ENCODE results near the gene CEBPZ. TPM values are rescaled to one million over a fixed set of nuclear protein-coding genes. Genes with fewer than 3 reads are reported as not detected.

The CEBPZ gene
- total RNA-seq: 31.7 and 56.4 TPM in 2 replicates

GRCh38 chr2:37231241-37232130, at the start of gene CEBPZ, which contains the start of gene NDUFAF7:
Gene CEBPZ, minus strand, starts transcription at chr2:37231596. Its CDS starts 29 bp downstream, at chr2:37231567.
Gene NDUFAF7, plus strand, starts transcription at chr2:37231658. Its CDS starts 48 bp downstream, at chr2:37231706.

GRCh38 chr2:37196320-37197195, 34.8 kb downstream of the CEBPZ start, which contains the start of gene CEBPZOS:
Gene CEBPZOS, plus strand, starts transcription at chr2:37196496. Its CDS starts 3,209 bp downstream, at chr2:37199705.

GRCh38 chr2:37188570-37188969, 42.8 kb downstream of the CEBPZ start, which contains the start of gene SULT6B1:
Gene SULT6B1, minus strand, starts transcription at chr2:37188670. Its CDS starts 30 bp downstream, at chr2:37188640.

GRCh38 chr2:37156857-37157714, 74.3 kb downstream of the CEBPZ start, which contains the start of gene EIF2AK2:
Gene EIF2AK2, minus strand, starts transcription at chr2:37156980. Its CDS starts 9,174 bp downstream, at chr2:37147806.

Other genes with a start within 250 kb of the CEBPZ start
- gene HEATR5B, start 147.2 kb downstream of the CEBPZ start, total RNA-seq: 18.6 and 37.9 TPM in 2 replicates
- 4.0 and 7.7 TPM in 2 replicates for gene GPATCH11, start 147.1 kb downstream of the CEBPZ start, total RNA-seq
- 15.9 and 27.2 TPM in 2 replicates for gene EIF2AK2, start 74.6 kb downstream of the CEBPZ start, total RNA-seq
- gene SULT6B1, start 42.9 kb downstream of the CEBPZ start, total RNA-seq: not detected in 2 replicates
- 7.4 and 13.0 TPM in 2 replicates for gene CEBPZOS, start 35.1 kb downstream of the CEBPZ start, total RNA-seq
- 7.6 and 13.0 TPM in 2 replicates for gene NDUFAF7, start 62 bp upstream of the CEBPZ start, total RNA-seq
- 53.3 and 76.0 TPM in 2 replicates for gene PRKD3, start 93.2 kb upstream of the CEBPZ start, total RNA-seq
- 7.1 and 13.4 TPM in 2 replicates for gene QPCT, start 113.0 kb upstream of the CEBPZ start, total RNA-seq

All from bladder microvascular endothelial cell (primary cell).